ENCODE results near the gene TMEM267.
"Not testable (repeated sequence)": the region's sequence is repeated elsewhere in the genome, so short reads cannot be mapped to it uniquely, and the experiment has no call there.

Gene TMEM267

GRCh38 chr5:43441575-43441974 is 42.1 kb downstream of the TMEM267 start:
- not testable (repeated sequence) for DNase-seq

GRCh38 chr5:43437062-43437660 is 46.5 kb downstream of the TMEM267 start:
- no peak for DNase-seq

- DNase-seq, result no peak
Observed at GRCh38 chr5:43433382-43433781, 50.3 kb downstream of the TMEM267 start.

GRCh38 chr5:43432486-43433375 is 50.9 kb downstream of the TMEM267 start:
- no peak for DNase-seq

GRCh38 chr5:43429706-43430105 is 54.0 kb downstream of the TMEM267 start:
- no peak for DNase-seq

GRCh38 chr5:43429016-43429415 is 54.6 kb downstream of the TMEM267 start:
- DNase-seq, result no peak

- DNase-seq, result no peak
Observed at GRCh38 chr5:43427306-43427705, 56.4 kb downstream of the TMEM267 start.

- no peak for DNase-seq
Observed at GRCh38 chr5:43425983-43426382, 57.7 kb downstream of the TMEM267 start.

GRCh38 chr5:43423086-43423485 is 60.6 kb downstream of the TMEM267 start:
- not testable (repeated sequence) for DNase-seq

- DNase-seq, result no peak
Observed at GRCh38 chr5:43422143-43422542, 61.5 kb downstream of the TMEM267 start.

GRCh38 chr5:43421450-43422133 is 62.1 kb downstream of the TMEM267 start:
- DNase-seq, result no peak

- no peak for DNase-seq
Observed at GRCh38 chr5:43420241-43420640, 63.4 kb downstream of the TMEM267 start.

- DNase-seq, result no peak
Observed at GRCh38 chr5:43418561-43418960, 65.1 kb downstream of the TMEM267 start.

GRCh38 chr5:43416803-43417394 is 66.8 kb downstream of the TMEM267 start:
- no peak for DNase-seq

GRCh38 chr5:43415935-43416802 is 67.5 kb downstream of the TMEM267 start:
- no peak for DNase-seq

- no peak for DNase-seq
Observed at GRCh38 chr5:43413966-43414365, 69.7 kb downstream of the TMEM267 start.

- no peak for DNase-seq
Observed at GRCh38 chr5:43412644-43413043, 71.0 kb downstream of the TMEM267 start.

GRCh38 chr5:43412156-43412555 is 71.5 kb downstream of the TMEM267 start, which contains the start of gene CCL28:
Gene CCL28 (minus strand): TSS chr5:43412391. CDS start chr5:43412316, 75 bp downstream.
- DNase-seq, result no peak

- no peak for DNase-seq
Observed at GRCh38 chr5:43411495-43411894, 72.2 kb downstream of the TMEM267 start.

- DNase-seq, result no peak
Observed at GRCh38 chr5:43410414-43410813, 73.3 kb downstream of the TMEM267 start.

GRCh38 chr5:43409809-43410271 is 73.8 kb downstream of the TMEM267 start:
- DNase-seq, result no peak

GRCh38 chr5:43402524-43403066 is 81.1 kb downstream of the TMEM267 start:
- DNase-seq, result peak; percentile 27

All from RPMI8226 (cell line).